B cell (primary cell): ENCODE results near the gene STAP2. TPM values are rescaled to one million over a fixed set of nuclear protein-coding genes. Genes with fewer than 3 reads are reported as not detected.

Experiments
- ATAC-seq: fragments of 200-7000 bp; cut with Tn5 transposase; one replicate; pipeline ENCODE4 v1.10.0; 2021; ENCODE audit warnings: low read depth, mild to moderate bottlenecking, moderate number of reproducible peaks, moderate library complexity
- CTCF ChIA-PET: fragments of 350-600 bp; sonication (Branson Sonifier 250); formaldehyde crosslinking; loops from one replicate; lab custom pipeline; 2021; ENCODE audit warnings: antibody characterized with exemption, inconsistent platforms; lab: Charles Lee
- POLR2A ChIA-PET: fragments of 350-600 bp; sonication (Branson Sonifier 250); formaldehyde crosslinking; loops from one replicate; lab custom pipeline; 2021; ENCODE audit warnings: antibody characterized with exemption; lab: Charles Lee
- DNase-seq: peaks from one replicate; pipeline ENCODE4 v3.0.0; 2013
- H2AFZ ChIP-seq: 2 replicates; pipeline ENCODE4 v1.6.1; 2012; ENCODE audit warnings: mild to moderate bottlenecking, low read depth, low read length; ENCODE audit not compliant: insufficient read depth, poor library complexity, severe bottlenecking
- H3K27ac ChIP-seq, 2 donors: 1 replicate in 1 of 2; 2 replicates in 1 of 2; pipeline ENCODE4 v1.5.1; 2012 to 2013; ENCODE audit warnings: low read length in 2 of 2, mild to moderate bottlenecking in 2 of 2, moderate library complexity in 1 of 2
- H3K27me3 ChIP-seq, 4 experiments: fragments of 200-600 bp in 1 of 4; sonication (generic) in 1 of 4; replicated peaks in 1 of 4; 1 replicate in 2 of 4; 2 replicates in 2 of 4; pipeline versions ENCODE4 v1.6.1 to v1.7.0; 2013 to 2016; ENCODE audit warnings: low read length in 3 of 4, mild to moderate bottlenecking in 2 of 4, mixed read lengths in 1 of 4, moderate library complexity in 1 of 4; ENCODE audit not compliant: insufficient read depth in 4 of 4, control insufficient read depth in 3 of 4; ENCODE audit errors: control extremely low read depth in 1 of 4
- H3K36me3 ChIP-seq, 2 experiments: replicated peaks in 1 of 2; 1 replicate in 1 of 2; 2 replicates in 1 of 2; pipeline versions ENCODE4 v1.6.1 to v1.7.1; 2013; ENCODE audit warnings: low read length in 1 of 2; ENCODE audit not compliant: insufficient read depth in 2 of 2, control insufficient read depth in 1 of 2; ENCODE audit errors: control extremely low read depth in 1 of 2, extremely low read depth in 1 of 2
- H3K4me1 ChIP-seq, 2 donors: fragments of 200-600 bp in 1 of 2; sonication (generic) in 1 of 2; 1 replicate in 1 of 2; 2 replicates in 1 of 2; pipeline versions ENCODE4 v1.5.1 to v1.6.1; 2013 to 2017; ENCODE audit warnings: low read length in 2 of 2; ENCODE audit not compliant: control insufficient read depth in 2 of 2, insufficient read depth in 2 of 2
- H3K4me2 ChIP-seq: replicated peaks from 2 replicates; pipeline ENCODE3; 2012; ENCODE audit warnings: mild to moderate bottlenecking, low read depth, low read length; ENCODE audit not compliant: poor library complexity, severe bottlenecking
- H3K4me3 ChIP-seq, 5 experiments: fragments of 200-600 bp in 1 of 5; sonication (generic) in 1 of 5; 1 replicate in 3 of 5; 2 replicates in 2 of 5; pipeline versions ENCODE4 v1.5.1 to v1.7.0; 2011 to 2016; ENCODE audit warnings: low read length in 4 of 5, mild to moderate bottlenecking in 4 of 5, low read depth in 2 of 5, control low read depth in 1 of 5, moderate library complexity in 1 of 5; ENCODE audit not compliant: insufficient read depth in 1 of 5; ENCODE audit errors: control extremely low read depth in 1 of 5, extremely low read depth in 1 of 5
- H3K79me2 ChIP-seq: fragments of 200-600 bp; sonication (generic); one replicate; pipeline ENCODE4 v1.6.0; 2016; ENCODE audit warnings: low read length; ENCODE audit not compliant: control insufficient read depth, insufficient read depth
- H3K9ac ChIP-seq: fragments of 200-600 bp; sonication (generic); 2 replicates; pipeline ENCODE4 v1.6.1; 2017; ENCODE audit warnings: mild to moderate bottlenecking, low read length, moderate library complexity
- H3K9me3 ChIP-seq, 3 donors: one replicate each; pipeline versions ENCODE4 v1.6.1 to v1.7.1; 2013; ENCODE audit warnings: low read length in 2 of 3; ENCODE audit not compliant: control insufficient read depth in 2 of 3, insufficient read depth in 1 of 3; ENCODE audit errors: control extremely low read depth in 1 of 3
- H4K20me1 ChIP-seq: 2 replicates; pipeline ENCODE4 v1.6.0; 2012; ENCODE audit warnings: mild to moderate bottlenecking, low read length; ENCODE audit not compliant: insufficient read depth, control insufficient read depth, poor library complexity, severe bottlenecking
- H3K27ac Mint-ChIP-seq: one replicate; pipeline ENCODE4 v1.8.0; 2021; ENCODE audit warnings: mixed read lengths
- H3K27me3 Mint-ChIP-seq: one replicate; pipeline ENCODE4 v1.8.0; 2021; ENCODE audit warnings: mixed read lengths
- H3K4me1 Mint-ChIP-seq: one replicate; pipeline ENCODE4 v1.8.0; 2021; ENCODE audit warnings: mixed read lengths
- H3K4me3 Mint-ChIP-seq: one replicate; pipeline ENCODE4 v1.8.0; 2021; ENCODE audit warnings: mixed read lengths
- H3K9me3 Mint-ChIP-seq: one replicate; pipeline ENCODE4 v1.8.0; 2022; ENCODE audit warnings: mixed read lengths; ENCODE audit not compliant: insufficient read depth
- CTCF ChIP-seq: fragments of 200-600 bp; IDR thresholded peaks from one replicate; pipeline ENCODE4 v1.8.0; 2022; ENCODE audit warnings: antibody characterized with exemption, mild to moderate bottlenecking
- EZH2 ChIP-seq: IDR thresholded peaks from 2 replicates; pipeline ENCODE4 v1.6.1; 2012; ENCODE audit warnings: borderline replicate concordance, low read depth, mild to moderate bottlenecking, moderate library complexity, low read length; ENCODE audit not compliant: insufficient read depth, poor library complexity, severe bottlenecking
- WGBS: methylation state at CpG from one replicate; pipeline ENCODE4 v1.1.5; 2013; ENCODE audit warnings: missing lambda C conversion rate; ENCODE audit not compliant: insufficient coverage; 5-methylcytosine and 5-hydroxymethylcytosine counted together
- intact Hi-C: fragments of 100-400 bp; cut with micrococcal nuclease; formaldehyde crosslinking; loops from one replicate; pipeline ENCODE4 v1.10.0; 2022
- polyA plus RNA-seq: library from polyadenylated mRNA; depleted of rRNA; stranded (reverse); fragments of >200 nt; gene quantifications from 2 replicates; pipeline ENCODE4 v1.2.3, GENCODE V29; 2012
- total RNA-seq, 2 donors: library from RNA; stranded (reverse); fragments of 120-200 nt in 1 of 2; gene quantifications; 1 replicate in 1 of 2; 2 replicates in 1 of 2; pipeline versions ENCODE4 v1.2.3 to v1.2.4, GENCODE V29; 2013 to 2022

STAP2 gene
- total and polyA plus RNA-seq, 2 donors (not counting 1 experiment from before 2014, with no cell fraction given) = 0.27 to 0.72 TPM

- peak overlapping the region; percentile 65 for H3K4me3 Mint-ChIP-seq
- no peak overlapping the region for H3K9ac ChIP-seq
- peaks cover 83% of the 10 kb centered on the region for H3K79me2 ChIP-seq
- ChIA-PET POLR2A (no interaction called here), CTCF (interaction anchor here (1.4 to 4.1 kb wide), 4 partner anchors 25 to 106 kb away, joined by 3 to 29 read pairs (median 4); partner anchors contain the start of genes CHAF1A and SH3GL1)
- no peak for DNase-seq
- H3K27ac Mint-ChIP-seq = peak overlapping the region; percentile 73
- H3K4me2 ChIP-seq = peak overlapping the region; percentile 96
- H3K36me3 ChIP-seq = peaks cover 0 to 9% of the 10 kb centered on the region in 2 experiments
- H3K27ac ChIP-seq = peak overlapping the region in 1 of 2 donors; percentile 63
- H3K27me3 ChIP-seq = no peaks in the 10 kb centered on the region
- TF ChIP-seq EZH2 (no peak), CTCF (no peak)
- no peaks in the 10 kb centered on the region for H3K9me3 Mint-ChIP-seq
- H3K27me3 Mint-ChIP-seq = no peaks in the 10 kb centered on the region
- peaks cover 86% of the 10 kb centered on the region for H3K4me1 Mint-ChIP-seq
- ATAC-seq = no peak
- H3K9me3 ChIP-seq = peaks cover 0 to 3% (median 0%) of the 10 kb centered on the region in 3 donors
- H3K4me1 ChIP-seq = peaks cover 99 to 100% of the 10 kb centered on the region in 2 donors
- H2AFZ ChIP-seq = no peak overlapping the region
- no peak overlapping the region for H3K4me3 ChIP-seq
- WGBS = 75% methylated on average over 25 of the region's 25 CpGs
- intact Hi-C loops = no loop called here
- H4K20me1 ChIP-seq = peaks cover 79% of the 10 kb centered on the region
These were observed 35.2 kb upstream of the STAP2 start for GRCh38 chr19:4373601-4374497.

GRCh38 chr19:4373013-4373367 is 34.4 kb upstream of the STAP2 start:
- Mint-ChIP-seq H3K27ac (peak overlapping the region; percentile 61), H3K27me3 (no peaks in the 10 kb centered on the region)

More at GRCh38 chr19:4373013-4373367, 34.4 kb upstream of the STAP2 start:
- intact Hi-C loops = no loop called here
- Histone ChIP-seq H3K4me2 (peak overlapping the region; percentile 96), H3K27me3 (no peaks in the 10 kb centered on the region), H2AFZ (no peak overlapping the region), H3K9me3 (peaks cover 0 to 3% (median 0%) of the 10 kb centered on the region in 3 donors), H3K4me1 (peaks cover 99 to 100% of the 10 kb centered on the region in 2 donors), H3K27ac (peak overlapping the region in 1 of 2 donors; percentile 36), H3K4me3 (no peak overlapping the region), H4K20me1 (peaks cover 79% of the 10 kb centered on the region), H3K79me2 (peaks cover 74% of the 10 kb centered on the region), H3K9ac (no peak overlapping the region), H3K36me3 (peaks cover 0 to 9% of the 10 kb centered on the region in 2 experiments)
- Mint-ChIP-seq H3K4me1 (peaks cover 88% of the 10 kb centered on the region), H3K9me3 (no peaks in the 10 kb centered on the region), H3K4me3 (no peak overlapping the region)
- WGBS = 87% methylated on average over 8 of the region's 8 CpGs
- no peak for DNase-seq
- ATAC-seq = no peak
- TF ChIP-seq CTCF (no peak), EZH2 (no peak)
- ChIA-PET CTCF (no interaction called here), POLR2A (no interaction called here)
